Measurements from ENCODE around the gene ENDOU.

The ENDOU gene

GRCh38 chr12:47769234-47770085 lies 44.2 kb upstream of the ENDOU start:
- peaks cover 16% of the 10 kb centered on the region for H3K4me1 ChIP-seq

GRCh38 chr12:47768323-47768811 lies 43.1 kb upstream of the ENDOU start:
- Histone ChIP-seq H2AFZ (no peak overlapping the region), H3K4me3 (ENCODE audit: low read depth, low read length) (no peak overlapping the region), H3K9ac (no peak overlapping the region), H3K27me3 (ENCODE audit: control insufficient read depth, insufficient read depth, low read length) (no peaks in the 10 kb centered on the region), H3K79me2 (peaks cover 4% of the 10 kb centered on the region), H3K9me3 (ENCODE audit: control insufficient read depth, low read length) (no peaks in the 10 kb centered on the region), H3K4me2 (ENCODE audit: low read length) (peak overlapping the region; percentile 42), H3K36me3 (ENCODE audit: control insufficient read depth, insufficient read depth, low read length) (no peaks in the 10 kb centered on the region), H3K4me1 (peaks cover 18% of the 10 kb centered on the region), H3K27ac (peak overlapping the region; percentile 75)
- no peak for TF ChIP-seq CTCF (IDR thresholded peaks at IDR 0.05)

More at GRCh38 chr12:47769234-47770085, 44.2 kb upstream of the ENDOU start:
- Histone ChIP-seq H3K9ac (no peak overlapping the region), H3K4me2 (ENCODE audit: low read length) (no peak overlapping the region), H2AFZ (no peak overlapping the region), H3K27ac (peak overlapping the region; percentile 75), H3K4me3 (ENCODE audit: low read depth, low read length) (no peak overlapping the region), H3K79me2 (peaks cover 10% of the 10 kb centered on the region), H3K9me3 (ENCODE audit: control insufficient read depth, low read length) (no peaks in the 10 kb centered on the region), H3K36me3 (ENCODE audit: control insufficient read depth, insufficient read depth, low read length) (no peaks in the 10 kb centered on the region), H3K27me3 (ENCODE audit: control insufficient read depth, insufficient read depth, low read length) (no peaks in the 10 kb centered on the region)
- no peak for TF ChIP-seq CTCF (IDR thresholded peaks at IDR 0.05)

GRCh38 chr12:47767216-47767724 lies 42.0 kb upstream of the ENDOU start:
- Histone ChIP-seq H3K9me3 (ENCODE audit: control insufficient read depth, low read length) (no peaks in the 10 kb centered on the region), H3K79me2 (peaks cover 4% of the 10 kb centered on the region), H3K4me2 (ENCODE audit: low read length) (no peak overlapping the region), H3K4me1 (peaks cover 29% of the 10 kb centered on the region), H3K27ac (no peak overlapping the region), H3K4me3 (ENCODE audit: low read depth, low read length) (no peak overlapping the region), H3K27me3 (ENCODE audit: control insufficient read depth, insufficient read depth, low read length) (no peaks in the 10 kb centered on the region), H3K9ac (no peak overlapping the region), H3K36me3 (ENCODE audit: control insufficient read depth, insufficient read depth, low read length) (no peaks in the 10 kb centered on the region), H2AFZ (no peak overlapping the region)
- TF ChIP-seq CTCF (IDR thresholded peaks at IDR 0.05): peak; percentile 66

- TF ChIP-seq CTCF (IDR thresholded peaks at IDR 0.05): no peak
- Histone ChIP-seq H3K9me3 (ENCODE audit: control insufficient read depth, low read length) (no peaks in the 10 kb centered on the region), H3K27ac (no peak overlapping the region), H3K36me3 (ENCODE audit: control insufficient read depth, insufficient read depth, low read length) (no peaks in the 10 kb centered on the region), H3K4me2 (ENCODE audit: low read length) (no peak overlapping the region), H3K9ac (no peak overlapping the region), H3K4me3 (ENCODE audit: low read depth, low read length) (no peak overlapping the region), H3K4me1 (peaks cover 35% of the 10 kb centered on the region), H3K27me3 (ENCODE audit: control insufficient read depth, insufficient read depth, low read length) (no peaks in the 10 kb centered on the region), H3K79me2 (peaks cover 4% of the 10 kb centered on the region), H2AFZ (no peak overlapping the region)
These were observed 41.4 kb upstream of the ENDOU start for GRCh38 chr12:47766502-47767215.
